Mesenchymal stem cell (in vitro differentiated cells and primary cell): ENCODE measurements around the gene STKLD1.

Source experiments
- DNase-seq: peaks from one replicate; pipeline ENCODE4 v3.0.0-alpha.2; 2013
- H2AFZ ChIP-seq: one replicate; pipeline ENCODE4 v1.6.1; 2013; ENCODE audit warnings: low read depth, mild to moderate bottlenecking, control low read depth, inconsistent platforms, low read length, moderate library complexity
- H2AK5ac ChIP-seq: 2 replicates; pipeline ENCODE4 v1.6.1; 2013; ENCODE audit warnings: low read length, moderate library complexity, mild to moderate bottlenecking, inconsistent platforms; ENCODE audit not compliant: severe bottlenecking
- H2BK120ac ChIP-seq: one replicate; pipeline ENCODE4 v1.6.1; 2013; ENCODE audit warnings: low read depth, mild to moderate bottlenecking, inconsistent platforms, low read length, moderate library complexity
- H2BK12ac ChIP-seq, 2 experiments: one replicate each; pipeline ENCODE4 v1.6.1; 2013; ENCODE audit warnings: inconsistent platforms in 2 of 2, low read length in 2 of 2, mild to moderate bottlenecking in 2 of 2, moderate library complexity in 2 of 2, control low read depth in 1 of 2
- H2BK15ac ChIP-seq: one replicate; pipeline ENCODE4 v1.6.1; 2013; ENCODE audit warnings: mild to moderate bottlenecking, low read depth, inconsistent platforms; ENCODE audit not compliant: poor library complexity, severe bottlenecking
- H2BK5ac ChIP-seq: 2 replicates; pipeline ENCODE4 v1.6.1; 2013; ENCODE audit warnings: low read depth, mild to moderate bottlenecking, low read length, control low read depth, inconsistent platforms; ENCODE audit not compliant: poor library complexity, severe bottlenecking
- H3K14ac ChIP-seq, 2 experiments: one replicate each; pipeline ENCODE4 v1.6.1; 2013; ENCODE audit warnings: inconsistent platforms in 2 of 2, low read length in 2 of 2, control low read depth in 1 of 2, mild to moderate bottlenecking in 1 of 2, moderate library complexity in 1 of 2
- H3K18ac ChIP-seq, 2 experiments: one replicate each; pipeline ENCODE4 v1.6.1; 2013; ENCODE audit warnings: inconsistent platforms in 2 of 2, low read length in 2 of 2, control low read depth in 1 of 2, low read depth in 1 of 2, mild to moderate bottlenecking in 1 of 2
- H3K23ac ChIP-seq, 2 experiments: one replicate each; pipeline ENCODE4 v1.6.1; 2013; ENCODE audit warnings: inconsistent platforms in 2 of 2, low read length in 2 of 2, mild to moderate bottlenecking in 2 of 2, moderate library complexity in 2 of 2, control low read depth in 1 of 2
- H3K27ac ChIP-seq: 2 replicates; pipeline ENCODE4 v1.5.1; 2013; ENCODE audit warnings: mild to moderate bottlenecking, moderate library complexity, low read length, control low read depth, inconsistent platforms; ENCODE audit not compliant: poor library complexity, severe bottlenecking
- H3K27me3 ChIP-seq, 2 experiments: 2 replicates each; pipeline versions ENCODE4 v1.6.1 to v1.7.0; 2013; ENCODE audit warnings: low read length in 2 of 2, mild to moderate bottlenecking in 2 of 2, moderate library complexity in 2 of 2, control low read depth in 1 of 2, inconsistent platforms in 1 of 2; ENCODE audit not compliant: control insufficient read depth in 1 of 2, insufficient read depth in 1 of 2
- H3K36me3 ChIP-seq, 2 experiments: 2 replicates each; pipeline versions ENCODE4 v1.6.1 to v1.7.0; 2013; ENCODE audit warnings: low read length in 2 of 2, control low read depth in 1 of 2, inconsistent platforms in 1 of 2, low read depth in 1 of 2, mild to moderate bottlenecking in 1 of 2; ENCODE audit not compliant: insufficient read depth in 2 of 2, control insufficient read depth in 1 of 2
- H3K4ac ChIP-seq, 2 experiments: one replicate each; pipeline ENCODE4 v1.6.1; 2013; ENCODE audit warnings: inconsistent platforms in 2 of 2, low read length in 2 of 2, mild to moderate bottlenecking in 2 of 2, moderate library complexity in 2 of 2, control low read depth in 1 of 2, low read depth in 1 of 2
- H3K4me1 ChIP-seq: 2 replicates; pipeline ENCODE4 v1.6.1; 2013; ENCODE audit warnings: low read depth, low read length, control low read depth; ENCODE audit not compliant: control insufficient read depth, insufficient read depth
- H3K4me2 ChIP-seq: 2 replicates; pipeline ENCODE4 v1.6.1; 2013; ENCODE audit warnings: low read length, mild to moderate bottlenecking, inconsistent platforms; ENCODE audit not compliant: poor library complexity, severe bottlenecking
- H3K4me3 ChIP-seq, 2 experiments: 2 replicates each; pipeline versions ENCODE4 v1.5.1 to v1.7.0; 2013; ENCODE audit warnings: low read length in 2 of 2, mild to moderate bottlenecking in 2 of 2, control low read depth in 1 of 2, low read depth in 1 of 2; ENCODE audit not compliant: insufficient read depth in 1 of 2
- H3K79me1 ChIP-seq: replicated peaks from 2 replicates; pipeline ENCODE4 v1.6.1; 2013; ENCODE audit warnings: mild to moderate bottlenecking, control low read depth, low read length, inconsistent platforms; ENCODE audit not compliant: poor library complexity, severe bottlenecking
- H3K9ac ChIP-seq: 2 replicates; pipeline ENCODE4 v1.7.0; 2013; ENCODE audit warnings: mild to moderate bottlenecking, low read length, moderate library complexity
- H3K9me3 ChIP-seq: 2 replicates; pipeline ENCODE4 v1.7.0; 2013; ENCODE audit warnings: mild to moderate bottlenecking, low read length; ENCODE audit not compliant: control insufficient read depth
- H4K8ac ChIP-seq: one replicate; pipeline ENCODE4 v1.6.1; 2013; ENCODE audit warnings: inconsistent platforms, mild to moderate bottlenecking, low read length, moderate library complexity
- H4K91ac ChIP-seq: one replicate; pipeline ENCODE4 v1.6.1; 2013; ENCODE audit warnings: mild to moderate bottlenecking, low read length, inconsistent platforms
- WGBS: methylation state at CpG from one replicate; pipeline ENCODE4 v1.1.7; 2013; ENCODE audit warnings: mixed read lengths; 5-methylcytosine and 5-hydroxymethylcytosine counted together

STKLD1 gene

DNA sequence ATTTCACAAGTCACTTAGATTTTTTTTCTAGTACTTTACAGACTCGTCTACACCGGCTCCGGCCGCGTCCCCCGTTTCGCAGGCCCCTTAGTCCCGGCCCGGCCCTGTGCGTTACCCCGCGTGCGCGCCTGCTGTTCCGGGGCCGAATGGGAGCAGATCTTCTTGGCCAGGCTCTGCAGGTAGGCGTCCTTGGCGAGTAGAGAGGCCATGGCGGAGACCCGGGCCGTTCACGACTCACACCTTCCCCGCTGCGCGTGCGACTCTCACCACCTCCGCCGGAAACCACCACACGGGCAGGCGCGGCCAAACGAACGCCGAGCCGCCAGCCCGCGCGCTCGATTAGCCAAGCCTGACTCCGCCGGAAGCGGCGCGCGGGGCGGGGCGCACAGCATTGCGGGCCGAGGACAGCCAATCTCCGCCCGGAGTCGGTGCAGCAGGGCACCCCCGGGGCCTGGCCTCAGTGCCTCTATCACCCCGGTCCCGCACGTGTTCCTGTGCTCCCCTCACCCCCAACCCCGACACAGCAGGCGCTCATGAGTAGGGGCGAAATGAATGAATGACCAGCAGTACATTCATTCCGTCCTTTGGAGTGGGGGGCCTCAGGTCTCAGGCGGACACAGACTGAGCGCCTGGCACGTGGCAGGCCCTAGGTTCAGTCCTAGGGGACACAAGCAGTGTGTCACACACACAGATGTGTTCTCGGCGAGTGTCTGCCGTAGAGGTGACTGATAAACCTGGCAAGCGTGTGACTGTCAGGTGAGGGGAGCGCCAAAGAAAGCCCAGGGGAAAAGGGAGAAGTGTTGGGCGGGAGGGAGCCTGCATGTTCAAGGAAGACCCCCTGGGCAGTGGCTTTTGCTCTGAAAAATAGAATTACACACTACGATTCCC lies 40.0 kb upstream of the STKLD1 start, which contains the start of gene SURF6:
Gene SURF6 (minus strand): TSS at position 265 of the 888 bp plus-strand sequence. CDS start 56 bp downstream, at position 209.
- peak within 1 kb of the TSS in 1 of 2 experiments; percentile 89 for H3K14ac ChIP-seq
- H3K18ac ChIP-seq: peak within 1 kb of the TSS; percentile 88 to 92
- peak within 1 kb of the TSS; percentile 6 for H2BK120ac ChIP-seq
- H3K4me1 ChIP-seq: peaks cover 24% of the 10 kb centered on the region
- peak within 1 kb of the TSS; percentile 94 to 97 for H3K4me3 ChIP-seq
- DNase-seq: peak; percentile 90
- peak within 1 kb of the TSS; percentile 98 for H4K8ac ChIP-seq
- H3K9me3 ChIP-seq: no peaks in the 10 kb centered on the region
- peak within 1 kb of the TSS; percentile 15 to 25 for H2BK12ac ChIP-seq
- WGBS: 10% methylated on average over 57 of the region's 70 CpGs
- peak within 1 kb of the TSS; percentile 2 for H2BK5ac ChIP-seq
- peak within 1 kb of the TSS; percentile 13 for H2BK15ac ChIP-seq
- peak within 1 kb of the TSS; percentile 94 for H4K91ac ChIP-seq
- H3K23ac ChIP-seq: peak within 1 kb of the TSS in 1 of 2 experiments; percentile 73
- peak within 1 kb of the TSS; percentile 93 for H3K9ac ChIP-seq
- H3K4me2 ChIP-seq: peak within 1 kb of the TSS; percentile 83
- peak within 1 kb of the TSS; percentile 74 for H2AK5ac ChIP-seq
- H2AFZ ChIP-seq: peak within 1 kb of the TSS; percentile 87
- no peaks in the 10 kb centered on the region for H3K27me3 ChIP-seq
- peak within 1 kb of the TSS; percentile 67 for H3K27ac ChIP-seq
- H3K79me1 ChIP-seq: peaks cover 38% of the 10 kb centered on the region
- peaks cover 49 to 67% of the 10 kb centered on the region in 2 experiments for H3K36me3 ChIP-seq
- H3K4ac ChIP-seq: peak within 1 kb of the TSS; percentile 67 to 92

DNA sequence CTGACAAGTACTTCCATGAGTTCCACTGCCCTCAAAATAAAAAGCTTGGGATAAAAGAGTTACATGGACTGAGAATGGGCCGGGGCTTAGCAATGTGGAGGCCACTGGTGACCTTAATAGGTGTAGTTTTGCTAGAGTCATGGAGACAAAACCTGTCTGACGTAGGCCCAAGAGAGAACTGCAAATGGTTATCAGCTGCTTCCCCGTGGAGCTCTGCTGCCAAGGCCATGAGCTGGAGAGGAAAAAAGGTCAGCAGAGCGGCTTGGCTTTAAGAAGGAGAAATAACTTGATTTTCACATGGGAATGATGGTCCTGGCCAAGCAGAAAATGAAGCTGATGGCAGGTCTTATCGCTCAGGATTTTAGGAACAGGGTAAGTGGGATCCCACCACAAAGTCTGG lies 36.5 kb upstream of the STKLD1 start:
- no peak overlapping the region for H3K4ac ChIP-seq
- H3K14ac ChIP-seq: no peak overlapping the region
- H4K8ac ChIP-seq: no peak overlapping the region
- H3K36me3 ChIP-seq: peaks cover 51 to 67% of the 10 kb centered on the region in 2 experiments
- DNase-seq: no peak
- H2AK5ac ChIP-seq: no peak overlapping the region
- H3K4me3 ChIP-seq: no peak overlapping the region
- H3K4me2 ChIP-seq: no peak overlapping the region
- H3K4me1 ChIP-seq: peaks cover 13% of the 10 kb centered on the region
- H2BK5ac ChIP-seq: no peak overlapping the region
- H3K79me1 ChIP-seq: peaks cover 27% of the 10 kb centered on the region
- H3K23ac ChIP-seq: no peak overlapping the region
- no peak overlapping the region for H3K9ac ChIP-seq
- no peaks in the 10 kb centered on the region for H3K9me3 ChIP-seq
- H2BK15ac ChIP-seq: no peak overlapping the region
- no peak overlapping the region for H2BK12ac ChIP-seq
- no peak overlapping the region for H3K18ac ChIP-seq
- no peak overlapping the region for H4K91ac ChIP-seq
- no peak overlapping the region for H2AFZ ChIP-seq
- H3K27ac ChIP-seq: no peak overlapping the region
- H3K27me3 ChIP-seq: no peaks in the 10 kb centered on the region
- WGBS: 96% methylated on average over 5 of the region's 5 CpGs
- H2BK120ac ChIP-seq: no peak overlapping the region

DNA sequence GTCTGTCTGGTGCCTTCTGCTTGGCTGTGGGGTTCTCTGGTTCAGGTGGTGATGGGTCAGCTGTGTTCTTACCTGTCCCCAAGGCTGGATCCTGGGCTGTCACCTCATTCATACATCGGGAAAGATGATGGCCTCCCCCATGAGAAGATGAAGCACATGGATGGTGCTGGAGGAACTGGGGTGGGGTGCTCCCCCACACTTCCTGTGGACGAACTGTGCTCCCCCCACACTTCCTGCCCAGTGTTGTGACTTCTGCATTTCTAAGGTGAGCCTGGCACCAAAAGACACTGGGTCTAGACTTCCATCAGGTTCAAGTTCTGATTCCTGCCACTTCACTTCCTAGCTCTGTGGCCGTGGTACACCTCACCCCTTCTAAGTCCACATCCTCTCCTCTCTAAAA lies 35.9 kb upstream of the STKLD1 start:
- Histone ChIP-seq H3K4me2 (no peak overlapping the region), H3K9ac (no peak overlapping the region), H4K91ac (no peak overlapping the region), H2AK5ac (no peak overlapping the region), H3K23ac (no peak overlapping the region), H3K4ac (no peak overlapping the region), H3K79me1 (peaks cover 31% of the 10 kb centered on the region), H3K27ac (no peak overlapping the region), H2AFZ (no peak overlapping the region), H2BK5ac (no peak overlapping the region), H2BK120ac (no peak overlapping the region), H3K36me3 (peaks cover 58 to 73% of the 10 kb centered on the region in 2 experiments), H3K14ac (no peak overlapping the region), H3K18ac (no peak overlapping the region), H2BK15ac (no peak overlapping the region), H2BK12ac (no peak overlapping the region), H3K27me3 (no peaks in the 10 kb centered on the region), H4K8ac (no peak overlapping the region), H3K4me1 (peaks cover 12% of the 10 kb centered on the region), H3K4me3 (no peak overlapping the region), H3K9me3 (no peaks in the 10 kb centered on the region)
- no peak for DNase-seq
- 91% methylated on average over 3 of the region's 3 CpGs for WGBS

DNA sequence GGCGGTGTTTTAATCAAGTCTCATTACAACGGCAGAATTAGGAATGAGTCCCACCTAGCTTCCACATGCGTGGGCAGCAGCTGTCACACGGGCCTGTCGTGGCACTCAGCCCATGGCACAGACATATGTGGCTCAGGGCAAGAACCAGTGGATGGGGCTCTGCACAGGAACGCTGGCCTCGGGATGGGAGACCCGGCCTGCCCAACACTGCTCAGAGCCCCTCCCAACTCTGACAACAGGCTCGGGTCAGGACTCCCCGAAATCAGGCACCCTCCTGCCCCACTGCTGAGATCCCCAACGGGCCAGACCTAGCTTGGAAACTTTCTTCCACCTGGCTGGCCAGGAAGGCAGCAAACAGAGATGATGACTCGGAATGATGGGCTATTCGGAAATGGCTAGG lies 35.2 kb upstream of the STKLD1 start:
- Histone ChIP-seq H2AFZ (no peak overlapping the region), H3K4me1 (peaks cover 12% of the 10 kb centered on the region), H3K14ac (no peak overlapping the region), H3K23ac (no peak overlapping the region), H3K4me2 (no peak overlapping the region), H2BK5ac (no peak overlapping the region), H3K36me3 (peaks cover 64 to 80% of the 10 kb centered on the region in 2 experiments), H3K27ac (no peak overlapping the region), H4K8ac (no peak overlapping the region), H3K79me1 (peaks cover 37% of the 10 kb centered on the region), H3K9me3 (no peaks in the 10 kb centered on the region), H2BK120ac (no peak overlapping the region), H3K27me3 (no peaks in the 10 kb centered on the region), H3K9ac (no peak overlapping the region), H3K18ac (no peak overlapping the region), H3K4me3 (no peak overlapping the region), H4K91ac (no peak overlapping the region), H3K4ac (no peak overlapping the region), H2AK5ac (no peak overlapping the region), H2BK12ac (no peak overlapping the region), H2BK15ac (no peak overlapping the region)
- no peak for DNase-seq
- WGBS: 96% methylated on average over 13 of the region's 13 CpGs
